Stimulated activated CD8-positive, alpha-beta memory T cell treated with anti-CD3 and anti-CD28 coated beads, Interleukin-15, amount 100 ng/mL, for 48 hours (primary cell): ENCODE measurements around the gene MARCHF11.

ENCODE experiments used
- DNase-seq, 2 donors: peaks; one replicate each; pipeline ENCODE4 v3.0.0-alpha.2; 2020; ENCODE audit warnings: low read depth in 2 of 2

Gene MARCHF11

GRCh38 chr5:16131878-16132277, 47.7 kb downstream of the MARCHF11 start:
- DNase-seq: no peak

DNA sequence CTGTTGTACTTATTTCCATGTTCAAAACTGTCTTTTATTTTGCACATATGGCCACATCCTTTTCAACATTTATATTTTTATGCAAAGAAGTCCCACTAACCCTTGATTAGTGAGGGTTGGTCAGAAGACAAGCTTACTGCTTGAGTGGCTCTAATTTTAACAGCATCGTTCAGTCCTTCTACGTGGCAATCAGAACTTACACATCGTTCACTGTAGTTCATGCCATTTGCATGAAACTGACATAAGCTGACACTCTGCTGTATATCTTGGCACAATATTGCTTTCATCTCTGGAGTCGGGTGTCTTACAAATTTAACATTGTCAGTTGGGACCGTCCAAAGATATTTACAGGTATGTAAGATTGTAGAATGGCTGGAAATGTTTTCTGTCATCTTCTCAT, 50.6 kb downstream of the MARCHF11 start:
- DNase-seq: no peak

DNA sequence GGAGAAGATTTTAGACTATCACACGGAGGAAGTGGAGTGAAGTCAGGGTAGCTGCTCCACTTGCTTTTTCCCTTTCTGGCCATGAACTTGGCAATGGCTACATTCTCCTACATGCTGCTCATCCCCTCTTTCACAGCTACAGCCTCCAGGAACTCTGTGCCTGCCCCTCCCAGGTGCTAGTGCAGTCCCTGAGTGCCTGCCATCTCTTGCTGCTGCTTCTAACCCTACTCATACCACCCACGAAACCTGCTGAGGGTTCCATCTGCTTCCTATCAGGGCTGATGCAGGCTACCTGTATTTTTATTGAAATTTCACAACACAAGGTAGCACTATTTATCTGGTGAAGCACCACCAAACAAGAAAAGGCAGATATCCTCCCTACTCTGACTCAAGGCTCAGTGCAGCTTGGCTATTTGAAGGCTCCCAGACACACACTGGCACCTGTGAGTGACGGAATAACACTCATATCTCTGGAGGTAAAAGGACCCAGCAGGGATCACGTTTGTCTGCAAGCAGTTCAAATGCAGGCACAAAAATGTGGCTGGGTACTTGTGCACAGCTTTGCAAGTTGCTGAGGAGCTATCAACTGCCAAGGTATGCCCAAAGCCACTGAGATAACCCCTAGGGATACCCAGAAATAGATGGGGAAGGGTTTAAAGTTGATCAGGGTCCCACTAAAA, 51.6 kb downstream of the MARCHF11 start:
- no peak for DNase-seq

- DNase-seq: no peak
Measured at GRCh38 chr5:16120579-16120978, 59.0 kb downstream of the MARCHF11 start.

DNA sequence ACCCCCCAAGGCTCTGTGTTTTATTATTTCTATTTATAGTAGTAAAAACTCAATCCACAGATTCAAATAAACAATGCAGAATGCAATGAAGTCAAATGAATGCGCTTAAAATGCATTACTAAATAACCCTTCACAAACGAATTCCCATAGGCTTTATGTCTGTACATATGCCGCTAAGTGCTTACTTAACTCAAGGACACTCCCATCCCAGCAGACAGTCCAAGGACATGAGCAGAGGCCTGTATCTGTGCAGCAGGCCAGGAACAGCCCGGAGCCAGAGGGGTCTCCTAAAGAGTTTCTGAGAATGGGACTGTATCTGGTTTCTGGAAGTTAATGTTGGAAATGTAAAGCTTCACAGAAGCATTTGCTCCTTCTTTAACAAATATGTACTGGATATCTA, 59.8 kb downstream of the MARCHF11 start:
- no peak for DNase-seq

DNA sequence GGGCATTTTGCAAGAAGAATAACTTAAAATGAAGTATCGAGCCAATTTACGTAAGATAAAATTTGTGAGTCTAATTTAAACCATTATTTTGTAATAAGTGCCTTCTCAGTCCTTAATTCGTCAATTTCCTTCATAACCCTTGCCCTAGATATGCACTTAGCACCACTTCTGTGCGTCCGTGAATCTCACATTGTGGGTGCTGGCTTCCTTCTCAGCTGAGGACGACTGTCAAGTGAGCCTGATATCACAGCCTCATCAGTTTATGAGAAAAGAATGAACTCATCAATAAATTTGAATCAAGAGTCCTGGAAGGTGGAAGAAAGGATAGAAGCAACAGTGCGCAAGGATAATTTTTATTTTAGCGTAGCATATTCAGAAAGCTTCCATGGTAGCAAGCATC, 64.5 kb downstream of the MARCHF11 start:
- no peak for DNase-seq

DNA sequence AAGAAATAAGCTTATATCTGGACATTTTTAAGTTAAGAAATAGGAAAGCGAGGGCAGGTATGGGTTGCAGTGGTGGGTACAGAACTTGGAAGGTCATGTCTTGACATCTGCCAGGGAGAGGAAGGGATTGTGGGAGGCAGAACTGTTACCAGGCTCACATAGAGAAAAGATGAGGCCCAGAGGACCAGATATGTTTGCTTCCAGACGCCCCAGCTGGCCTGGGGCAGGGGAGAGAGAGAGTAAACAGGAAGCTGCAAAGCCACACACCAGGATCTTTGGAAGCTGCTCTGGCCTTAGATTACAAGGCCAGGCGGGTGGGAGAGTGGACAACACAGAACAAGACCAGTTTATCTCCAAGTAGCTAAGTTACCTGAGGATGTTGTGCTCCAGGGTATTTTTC, 71.2 kb downstream of the MARCHF11 start:
- no peak for DNase-seq

DNA sequence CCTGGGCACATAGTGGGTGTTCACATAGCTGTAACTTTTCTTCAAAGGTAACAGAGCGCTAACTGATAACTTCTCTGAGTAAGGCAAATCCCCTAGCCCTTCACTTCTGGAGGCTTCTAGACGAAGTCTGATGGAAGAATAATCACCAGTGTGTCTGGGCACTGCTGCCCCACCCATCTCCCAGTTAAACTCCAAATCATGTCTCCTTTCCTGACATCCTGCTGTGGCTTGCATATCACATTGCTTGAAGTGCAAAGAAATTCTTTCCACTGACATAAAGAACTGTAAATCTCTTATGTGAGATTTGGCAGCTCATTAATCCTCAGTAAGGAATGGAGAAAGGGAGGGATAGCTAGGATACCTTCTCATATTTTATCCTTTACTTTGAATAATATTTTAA, 74.6 kb downstream of the MARCHF11 start:
- no peak for DNase-seq

- DNase-seq: no peak
Measured at GRCh38 chr5:16095612-16096011, 84.0 kb downstream of the MARCHF11 start.

GRCh38 chr5:16090270-16090669, 89.3 kb downstream of the MARCHF11 start:
- DNase-seq: no peak

- DNase-seq: no peak
Measured at GRCh38 chr5:16082982-16083381, 96.6 kb downstream of the MARCHF11 start.

- no peak for DNase-seq
Measured at GRCh38 chr5:16082053-16082452, 97.5 kb downstream of the MARCHF11 start.

DNA sequence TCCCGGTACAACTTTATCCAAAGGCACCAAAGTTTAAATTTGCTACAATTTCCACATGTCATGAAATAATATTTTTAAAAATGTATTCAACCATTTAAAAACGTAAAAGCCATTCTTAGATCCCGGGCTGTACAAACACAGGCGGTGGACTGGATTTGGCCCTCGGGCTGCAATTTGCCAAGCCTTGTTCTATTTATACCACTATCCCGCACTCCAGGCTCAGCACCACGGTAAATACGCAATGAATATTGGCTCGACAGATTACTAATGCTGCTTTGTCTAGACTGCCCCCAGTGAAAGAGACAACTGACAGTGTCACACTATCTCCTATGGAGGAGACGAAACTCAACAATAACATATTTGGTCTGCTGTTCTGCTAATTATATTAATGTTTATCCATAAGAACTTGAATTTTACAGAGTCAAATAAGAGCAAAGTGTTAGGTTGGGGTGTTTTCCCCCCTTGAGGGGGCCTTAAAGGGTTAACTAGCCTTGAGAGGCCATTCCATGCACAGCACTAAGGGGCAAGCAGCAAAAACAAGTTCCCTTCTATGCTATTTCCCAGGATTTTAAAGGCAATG, 98.1 kb downstream of the MARCHF11 start:
- DNase-seq: no peak

GRCh38 chr5:16076657-16077056, 102.9 kb downstream of the MARCHF11 start:
- DNase-seq: no peak

DNA sequence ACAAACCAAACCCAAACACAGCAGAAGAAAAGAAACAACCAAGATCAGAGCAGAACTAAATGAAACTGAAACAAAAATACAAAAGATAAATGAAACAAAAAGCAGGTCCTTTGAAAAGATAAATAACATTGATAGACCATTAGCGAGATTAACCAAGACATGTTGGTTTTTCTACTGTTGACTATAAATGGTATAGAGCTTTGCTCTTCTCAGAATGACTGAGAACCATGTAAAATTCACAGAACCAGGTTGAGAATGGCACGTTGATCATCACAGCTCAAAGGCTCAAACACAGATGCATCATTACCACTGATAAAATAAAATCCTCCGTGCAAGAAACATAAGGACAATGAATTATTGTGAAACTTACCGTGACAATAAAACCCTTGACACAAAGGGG, 105.2 kb downstream of the MARCHF11 start:
- no peak for DNase-seq

DNA sequence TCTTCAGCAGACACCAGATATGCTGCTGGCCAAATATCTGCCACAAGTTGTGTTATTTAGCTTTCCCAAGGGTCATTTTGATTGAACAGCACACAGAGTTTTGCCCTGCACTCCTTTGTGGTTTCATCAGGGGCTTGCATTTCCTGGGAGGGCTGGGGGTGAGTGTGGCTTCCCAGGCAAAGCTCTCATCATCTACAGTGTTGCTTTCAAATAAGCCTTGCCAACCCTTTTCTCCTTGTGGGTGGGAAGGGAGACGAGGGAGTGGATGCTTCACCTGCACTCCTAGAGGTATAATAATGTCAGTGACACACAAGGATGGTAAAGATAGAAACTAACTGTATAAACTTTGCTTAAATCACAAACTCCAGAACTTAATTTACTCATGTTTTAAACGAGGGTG, 107.0 kb downstream of the MARCHF11 start:
- no peak for DNase-seq

GRCh38 chr5:16067415-16067814, 112.2 kb downstream of the MARCHF11 start:
- DNase-seq: no peak

DNA sequence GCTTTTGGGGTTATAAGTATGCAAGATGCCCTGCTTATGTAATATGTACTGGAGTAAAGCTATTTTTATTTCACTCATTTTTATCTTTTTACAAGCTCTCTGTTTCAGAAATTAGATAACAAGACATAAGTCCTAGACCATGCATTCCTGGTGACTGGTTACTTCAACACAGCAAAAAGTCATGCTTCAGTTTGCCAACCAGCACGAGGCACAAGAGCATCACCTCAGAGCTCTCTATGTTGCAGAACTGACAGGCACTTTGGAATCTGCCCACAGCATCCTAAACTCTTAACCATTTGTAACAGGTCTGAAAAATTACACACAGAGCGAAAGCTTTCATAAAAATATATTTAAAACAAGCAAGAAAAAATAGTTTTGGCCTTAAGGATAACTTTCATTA, 112.8 kb downstream of the MARCHF11 start:
- no peak for DNase-seq

- DNase-seq: no peak
Measured at GRCh38 chr5:16066320-16066719, 113.3 kb downstream of the MARCHF11 start.

DNA sequence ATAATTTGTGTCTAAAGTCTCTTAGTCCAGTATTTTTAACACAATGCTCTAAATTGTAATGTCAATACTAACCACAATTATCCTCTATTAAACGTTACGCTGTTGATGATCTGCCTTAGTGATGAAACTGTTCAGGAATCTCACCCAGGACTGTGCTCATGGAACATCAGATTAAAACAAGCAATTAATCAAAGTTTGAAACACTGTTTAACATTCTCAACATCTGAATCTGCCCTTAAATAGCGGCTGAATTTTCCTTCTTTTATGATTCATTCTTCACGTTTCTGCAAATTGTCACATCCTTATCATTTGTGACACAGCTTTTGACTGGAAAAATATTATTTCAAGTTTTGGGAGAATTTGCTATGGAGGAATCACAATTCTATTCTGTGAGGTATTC, 113.8 kb downstream of the MARCHF11 start:
- DNase-seq: no peak

- DNase-seq: no peak
Measured at GRCh38 chr5:16064135-16064893, 115.3 kb downstream of the MARCHF11 start.

DNA sequence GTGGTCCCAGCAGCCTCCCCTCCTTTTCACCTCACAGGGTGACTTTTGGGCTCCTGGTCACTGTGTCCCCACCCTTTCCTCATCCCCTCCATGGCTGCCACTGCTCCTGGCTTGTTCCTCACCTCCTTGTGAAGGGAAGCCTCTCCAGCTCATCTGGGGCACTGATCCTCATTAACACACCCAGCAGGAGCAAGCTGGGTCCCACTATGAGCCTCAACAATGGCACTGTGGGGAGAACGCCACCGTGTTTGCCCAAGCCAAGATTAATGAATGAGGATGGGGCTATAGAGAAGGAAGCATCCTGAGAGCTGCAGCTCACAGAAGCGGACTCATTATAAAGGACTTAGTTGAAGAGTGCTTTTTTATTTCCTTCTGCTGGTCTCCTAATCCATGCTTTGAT, 118.4 kb downstream of the MARCHF11 start:
- DNase-seq: no peak

- DNase-seq: no peak
Measured at GRCh38 chr5:16057277-16057676, 122.3 kb downstream of the MARCHF11 start.
